ENCODE measurements around the gene CDRT15.
"Not testable (repeated sequence)": the region's sequence is repeated elsewhere in the genome, so short reads cannot be mapped to it uniquely, and the experiment has no call there.

DNA sequence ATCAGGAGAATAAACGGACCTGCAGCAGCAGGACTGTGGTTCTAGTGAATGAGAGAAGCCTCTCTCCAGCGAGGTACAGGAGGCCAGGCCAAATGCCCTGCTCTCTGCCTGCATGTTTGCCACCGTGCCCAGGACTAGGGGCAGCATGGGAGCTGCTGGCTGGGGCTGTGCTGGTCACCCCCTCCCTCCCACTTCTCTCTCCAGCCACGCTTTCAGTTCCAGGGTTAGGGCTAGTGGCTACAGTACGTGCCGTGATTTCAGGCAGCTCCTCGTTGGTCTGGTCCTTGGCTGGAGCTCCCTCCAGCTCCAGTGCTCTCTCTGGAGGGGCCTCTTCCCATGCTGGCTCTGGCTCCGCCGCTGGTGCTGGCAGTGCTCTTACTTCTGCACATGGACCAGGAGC, 630 bp downstream of the CDRT15 start:
- not testable (repeated sequence) for TF ChIP-seq CTCF (IDR thresholded peaks at IDR 0.05 in 4 of 5, conservative IDR thresholded peaks at IDR 0.05 in 1 of 5); POLR2A (IDR thresholded peaks at IDR 0.05)

Data from gastrocnemius medialis (tissue), 4 donors.